Panc1 (cell line): ENCODE results near the gene PAFAH1B1. TPM values are rescaled to one million over a fixed set of nuclear protein-coding genes. Genes with fewer than 3 reads are reported as not detected.

Source experiments
- ATAC-seq: fragments of 200-7000 bp; cut with Tn5 transposase; 2 replicates; pipeline ENCODE4 v1.9.1; 2020; ENCODE audit warnings: mild to moderate bottlenecking, moderate library complexity
- BruUV-seq: library from RNA; stranded (reverse); fragments of 400-500 nt; replicated peaks from 2 replicates; lab custom pipeline; 2021; lab: Mats Ljungman, UMichigan
- CTCF ChIA-PET: fragments of 300-600 bp; sonication (Branson Sonifier 250); formaldehyde crosslinking; loops from one replicate; lab custom pipeline; 2022; ENCODE audit warnings: antibody characterized with exemption; lab: Charles Lee
- POLR2A ChIA-PET: fragments of 300-600 bp; sonication (Branson Sonifier 250); formaldehyde crosslinking; loops from one replicate; lab custom pipeline; 2022; ENCODE audit warnings: antibody characterized with exemption; lab: Charles Lee
- DNase-seq: peaks from one replicate; pipeline ENCODE4 v3.0.0-alpha.2; 2010; ENCODE audit warnings: low read depth, low spot score
- H3K27ac ChIP-seq: 2 replicates; pipeline ENCODE4 v1.5.1; 2011; ENCODE audit warnings: mild to moderate bottlenecking, low read length, inconsistent platforms
- H3K27me3 ChIP-seq: fragments of 200-500 bp; sonication (Bioruptor generic); 2 replicates; pipeline ENCODE4 v1.6.0; 2014; ENCODE audit warnings: low read length, inconsistent platforms; ENCODE audit not compliant: control insufficient read depth, insufficient read depth
- H3K36me3 ChIP-seq: fragments of 200-500 bp; sonication (Bioruptor generic); 2 replicates; pipeline ENCODE4 v1.5.1; 2014; ENCODE audit warnings: inconsistent platforms, mild to moderate bottlenecking, low read length, moderate library complexity; ENCODE audit not compliant: control insufficient read depth, insufficient read depth
- H3K4me1 ChIP-seq: 2 replicates; pipeline ENCODE4 v1.5.1; 2011; ENCODE audit warnings: inconsistent platforms, mild to moderate bottlenecking, low read length, moderate library complexity; ENCODE audit not compliant: control insufficient read depth, insufficient read depth
- H3K4me3 ChIP-seq, 2 experiments: 2 replicates each; pipeline ENCODE4 v1.5.1; 2011 to 2012; ENCODE audit warnings: low read depth in 2 of 2, low read length in 2 of 2, mild to moderate bottlenecking in 2 of 2, inconsistent platforms in 1 of 2, moderate library complexity in 1 of 2
- H3K9me3 ChIP-seq: fragments of 200-500 bp; sonication (Bioruptor generic); 2 replicates; pipeline ENCODE4 v1.5.1; 2014; ENCODE audit warnings: low read depth, mild to moderate bottlenecking, inconsistent platforms, low read length, moderate library complexity; ENCODE audit not compliant: control insufficient read depth, insufficient read depth
- POLR2AphosphoS5 ChIP-seq: IDR thresholded peaks from 2 replicates; pipeline ENCODE4 v1.6.1; 2012; ENCODE audit warnings: mild to moderate bottlenecking, low read depth, low read length, moderate library complexity
- SIN3A ChIP-seq: IDR thresholded peaks from 2 replicates; pipeline ENCODE4 v1.6.1; 2012; ENCODE audit warnings: low read depth, mild to moderate bottlenecking, low read length, moderate library complexity, borderline replicate concordance; ENCODE audit not compliant: insufficient read depth
- TCF7L2 ChIP-seq: IDR thresholded peaks from 2 replicates; pipeline ENCODE4 v1.6.1; 2011; ENCODE audit warnings: mild to moderate bottlenecking, low read depth, low read length, inconsistent platforms
- in situ Hi-C: cut with HindIII; loops from 2 replicates; pipeline ENCODE4 v1.10.0; 2016; ENCODE audit warnings: low sequenced_read_pairs, low pct_unique_long_range_greater_than_20kb
- intact Hi-C: fragments of 100-400 bp; cut with micrococcal nuclease; formaldehyde crosslinking; loops from one replicate; pipeline ENCODE4 v1.10.0; 2022; ENCODE audit not compliant: unreplicated experiment
- total RNA-seq: library from RNA; stranded (reverse); gene quantifications from one replicate; pipeline ENCODE4 v1.2.1, GENCODE V29; 2021; ENCODE audit not compliant: unreplicated experiment
- TF ChIP-seq, protein P1 (sequence below), 2 experiments: IDR thresholded peaks; 2 replicates each; pipeline ENCODE4 v1.6.1; 2011 to 2012; ENCODE audit warnings: low read depth in 2 of 2, control low read depth in 1 of 2, low read length in 1 of 2, mild to moderate bottlenecking in 1 of 2, moderate library complexity in 1 of 2; ENCODE audit not compliant: insufficient read depth in 1 of 2
- TF ChIP-seq, protein P2 (sequence below): fragments of 450-650 bp; IDR thresholded peaks from 2 replicates; pipeline ENCODE4 v1.5.1; 2017; ENCODE audit warnings: mild to moderate bottlenecking

PAFAH1B1 gene
- total RNA-seq, 1 experiment from 2014 or later: 120 TPM

DNA sequence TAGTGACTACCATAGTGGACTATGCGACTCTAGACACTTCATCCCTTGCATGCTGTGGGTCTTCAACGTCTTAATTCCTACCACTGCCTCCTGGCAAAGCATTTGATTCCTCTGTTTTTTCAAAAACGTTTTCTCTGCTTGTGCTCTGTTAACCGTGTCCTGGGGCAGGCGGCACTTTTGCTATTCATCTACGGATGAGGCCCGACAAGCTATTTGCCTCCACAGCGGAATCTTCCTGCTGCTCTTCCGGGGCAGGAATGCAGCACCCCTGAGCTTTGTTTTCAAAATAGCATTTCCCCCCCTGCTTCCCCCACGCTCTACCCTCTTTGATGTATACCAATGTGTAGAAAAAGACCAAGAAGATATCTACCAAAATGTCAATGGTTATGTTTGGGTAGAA is 42.0 kb upstream of the PAFAH1B1 start:
- Histone ChIP-seq H3K9me3 (no peaks in the 10 kb centered on the region), H3K27ac (no peak overlapping the region), H3K36me3 (no peaks in the 10 kb centered on the region), H3K4me1 (no peaks in the 10 kb centered on the region), H3K4me3 (no peak overlapping the region), H3K27me3 (no peaks in the 10 kb centered on the region)
- TF ChIP-seq TCF7L2: no peak
- POLR2A ChIA-PET: interaction anchor here (0.6 kb wide), 1 partner anchor 28 kb away, joined by 5 read pairs; no protein-coding TSS in a partner anchor
- no peak for DNase-seq
- CTCF ChIA-PET: no interaction called here
- BruUV-seq: no TSS peak
- intact Hi-C loops (no loop called here), in situ Hi-C loops (no loop called here)
- ATAC-seq: no peak

DNA sequence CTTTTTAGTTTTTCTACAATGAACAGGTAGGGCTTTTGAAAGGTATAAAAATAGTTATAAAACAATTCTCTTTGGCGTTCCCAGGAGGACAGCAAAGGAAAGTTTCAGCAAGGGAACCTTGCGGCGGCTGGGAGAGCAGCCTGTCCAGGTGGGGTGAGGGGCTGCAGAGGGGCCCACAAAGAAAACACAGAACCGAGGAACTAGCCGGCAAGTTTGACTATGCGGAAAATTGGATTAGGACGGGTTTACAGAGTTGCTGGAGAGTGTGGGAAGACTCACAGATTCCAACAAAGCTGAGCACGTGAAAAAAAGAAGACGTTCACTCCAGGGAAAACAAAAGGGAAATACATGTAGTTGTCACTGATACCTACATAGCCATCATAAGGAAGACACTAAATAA is 41.5 kb upstream of the PAFAH1B1 start:
- ATAC-seq (no peak), DNase-seq (no peak)
- H3K36me3 ChIP-seq: no peaks in the 10 kb centered on the region
- H3K9me3 ChIP-seq: no peaks in the 10 kb centered on the region
- no peaks in the 10 kb centered on the region for H3K4me1 ChIP-seq
- ChIA-PET POLR2A (interaction anchor here (0.6 kb wide), 1 partner anchor 28 kb away, joined by 5 read pairs; no protein-coding TSS in a partner anchor), CTCF (no interaction called here)
- TF ChIP-seq, protein P1, sequence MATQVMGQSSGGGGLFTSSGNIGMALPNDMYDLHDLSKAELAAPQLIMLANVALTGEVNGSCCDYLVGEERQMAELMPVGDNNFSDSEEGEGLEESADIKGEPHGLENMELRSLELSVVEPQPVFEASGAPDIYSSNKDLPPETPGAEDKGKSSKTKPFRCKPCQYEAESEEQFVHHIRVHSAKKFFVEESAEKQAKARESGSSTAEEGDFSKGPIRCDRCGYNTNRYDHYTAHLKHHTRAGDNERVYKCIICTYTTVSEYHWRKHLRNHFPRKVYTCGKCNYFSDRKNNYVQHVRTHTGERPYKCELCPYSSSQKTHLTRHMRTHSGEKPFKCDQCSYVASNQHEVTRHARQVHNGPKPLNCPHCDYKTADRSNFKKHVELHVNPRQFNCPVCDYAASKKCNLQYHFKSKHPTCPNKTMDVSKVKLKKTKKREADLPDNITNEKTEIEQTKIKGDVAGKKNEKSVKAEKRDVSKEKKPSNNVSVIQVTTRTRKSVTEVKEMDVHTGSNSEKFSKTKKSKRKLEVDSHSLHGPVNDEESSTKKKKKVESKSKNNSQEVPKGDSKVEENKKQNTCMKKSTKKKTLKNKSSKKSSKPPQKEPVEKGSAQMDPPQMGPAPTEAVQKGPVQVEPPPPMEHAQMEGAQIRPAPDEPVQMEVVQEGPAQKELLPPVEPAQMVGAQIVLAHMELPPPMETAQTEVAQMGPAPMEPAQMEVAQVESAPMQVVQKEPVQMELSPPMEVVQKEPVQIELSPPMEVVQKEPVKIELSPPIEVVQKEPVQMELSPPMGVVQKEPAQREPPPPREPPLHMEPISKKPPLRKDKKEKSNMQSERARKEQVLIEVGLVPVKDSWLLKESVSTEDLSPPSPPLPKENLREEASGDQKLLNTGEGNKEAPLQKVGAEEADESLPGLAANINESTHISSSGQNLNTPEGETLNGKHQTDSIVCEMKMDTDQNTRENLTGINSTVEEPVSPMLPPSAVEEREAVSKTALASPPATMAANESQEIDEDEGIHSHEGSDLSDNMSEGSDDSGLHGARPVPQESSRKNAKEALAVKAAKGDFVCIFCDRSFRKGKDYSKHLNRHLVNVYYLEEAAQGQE (IDR thresholded peaks at IDR 0.05; ENCODE audit: insufficient read depth in 1 of 2, low read depth in 2 of 2, low read length in 1 of 2): no peak
- TF ChIP-seq POLR2AphosphoS5: no peak
- TF ChIP-seq SIN3A: no peak
- no peak for TF ChIP-seq TCF7L2
- H3K4me3 ChIP-seq: no peak overlapping the region
- BruUV-seq: no TSS peak
- intact Hi-C loops (no loop called here), in situ Hi-C loops (no loop called here)
- no peaks in the 10 kb centered on the region for H3K27me3 ChIP-seq
- H3K27ac ChIP-seq: no peak overlapping the region

DNA sequence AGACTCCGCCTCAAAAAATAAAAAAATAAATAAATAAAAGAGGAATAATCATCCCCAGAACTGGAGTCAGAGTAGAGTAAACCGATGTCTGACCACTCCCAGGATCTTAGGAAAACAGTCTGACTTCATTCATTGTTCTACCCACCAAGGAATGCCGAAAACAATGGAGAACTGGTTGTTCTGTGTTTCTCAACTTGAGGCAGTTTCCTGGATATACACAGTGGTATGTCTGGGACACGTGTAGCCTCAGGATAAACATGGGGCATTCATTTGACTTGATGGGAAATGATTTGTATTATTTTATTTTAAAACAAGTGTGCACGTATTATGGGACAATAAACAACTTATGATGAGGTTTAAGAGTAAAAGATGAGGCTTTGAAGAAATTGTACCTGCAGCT is 32.8 kb upstream of the PAFAH1B1 start:
- Histone ChIP-seq H3K4me1 (no peaks in the 10 kb centered on the region), H3K9me3 (no peaks in the 10 kb centered on the region), H3K4me3 (no peak overlapping the region), H3K27me3 (no peaks in the 10 kb centered on the region), H3K27ac (no peak overlapping the region), H3K36me3 (no peaks in the 10 kb centered on the region)
- in situ Hi-C loops (no loop called here), intact Hi-C loops (no loop called here)
- DNase-seq: no peak
- ChIA-PET CTCF (no interaction called here), POLR2A (no interaction called here)
- ATAC-seq: no peak
- no TSS peak for BruUV-seq
- no peak for TF ChIP-seq TCF7L2
- TF ChIP-seq, protein P2, sequence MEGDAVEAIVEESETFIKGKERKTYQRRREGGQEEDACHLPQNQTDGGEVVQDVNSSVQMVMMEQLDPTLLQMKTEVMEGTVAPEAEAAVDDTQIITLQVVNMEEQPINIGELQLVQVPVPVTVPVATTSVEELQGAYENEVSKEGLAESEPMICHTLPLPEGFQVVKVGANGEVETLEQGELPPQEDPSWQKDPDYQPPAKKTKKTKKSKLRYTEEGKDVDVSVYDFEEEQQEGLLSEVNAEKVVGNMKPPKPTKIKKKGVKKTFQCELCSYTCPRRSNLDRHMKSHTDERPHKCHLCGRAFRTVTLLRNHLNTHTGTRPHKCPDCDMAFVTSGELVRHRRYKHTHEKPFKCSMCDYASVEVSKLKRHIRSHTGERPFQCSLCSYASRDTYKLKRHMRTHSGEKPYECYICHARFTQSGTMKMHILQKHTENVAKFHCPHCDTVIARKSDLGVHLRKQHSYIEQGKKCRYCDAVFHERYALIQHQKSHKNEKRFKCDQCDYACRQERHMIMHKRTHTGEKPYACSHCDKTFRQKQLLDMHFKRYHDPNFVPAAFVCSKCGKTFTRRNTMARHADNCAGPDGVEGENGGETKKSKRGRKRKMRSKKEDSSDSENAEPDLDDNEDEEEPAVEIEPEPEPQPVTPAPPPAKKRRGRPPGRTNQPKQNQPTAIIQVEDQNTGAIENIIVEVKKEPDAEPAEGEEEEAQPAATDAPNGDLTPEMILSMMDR: no peak
- TF ChIP-seq, protein P1 (IDR thresholded peaks at IDR 0.05; ENCODE audit: insufficient read depth in 1 of 2, low read depth in 2 of 2, low read length in 1 of 2): no peak
- TF ChIP-seq SIN3A: no peak
- no peak for TF ChIP-seq POLR2AphosphoS5
